Occipital lobe (tissue), 2 donors: ENCODE measurements around the gene KRT37. TPM values are rescaled to one million over a fixed set of nuclear protein-coding genes. Genes with fewer than 3 reads are reported as not detected.

ENCODE experiments used
- small RNA-seq: library from RNA; depleted of rRNA; stranded (forward); fragments of <200 nt; gene quantifications from one replicate; pipeline ENCODE3, GENCODE V24; 2014
- total RNA-seq: library from RNA; depleted of rRNA; stranded (reverse); fragments of >200 nt; gene quantifications from one replicate; pipeline ENCODE4 v1.2.3, GENCODE V29; 2014

The KRT37 gene
- total RNA-seq, 1 donor from 2014 or later, result not detected

Small RNA genes lying within 50 kb of the gene (small RNA-seq; reads per million reads assigned to genes)
- 3.3 reads per million, percentile 88 among the genes with 10 or more reads in this experiment for gene RNU2-32P

Other genes starting within 250 kb of the KRT37 start
- gene KRTAP4-2, start 246.4 kb downstream of the KRT37 start, total RNA-seq, result not detected
- not detected for gene KRTAP4-1, start 239.7 kb downstream of the KRT37 start, total RNA-seq
- not detected for gene KRTAP9-1, start 234.7 kb downstream of the KRT37 start, total RNA-seq
- gene KRTAP9-2, start 197.9 kb downstream of the KRT37 start, total RNA-seq, result not detected
- gene KRTAP9-3, start 192.1 kb downstream of the KRT37 start, total RNA-seq, result not detected
- not detected for gene KRTAP9-8, start 186.6 kb downstream of the KRT37 start, total RNA-seq
- gene KRTAP9-4, start 174.9 kb downstream of the KRT37 start, total RNA-seq, result not detected
- gene KRTAP9-9, start 169.2 kb downstream of the KRT37 start, total RNA-seq, result not detected
- not detected for gene KRTAP9-6, start 159.2 kb downstream of the KRT37 start, total RNA-seq
- gene KRTAP9-7, start 148.9 kb downstream of the KRT37 start, total RNA-seq, result not detected
- not detected for gene KRTAP29-1, start 121.7 kb downstream of the KRT37 start, total RNA-seq
- not detected for gene KRTAP16-1, start 115.3 kb downstream of the KRT37 start, total RNA-seq
- gene KRTAP17-1, start 108.9 kb downstream of the KRT37 start, total RNA-seq, result not detected
- not detected for gene KRT33A, start 73.8 kb downstream of the KRT37 start, total RNA-seq
- gene KRT33B, start 54.8 kb downstream of the KRT37 start, total RNA-seq, result not detected
- gene KRT34, start 42.3 kb downstream of the KRT37 start, total RNA-seq, result 0.31 TPM
- 0.47 TPM for gene KRT31, start 27.0 kb downstream of the KRT37 start, total RNA-seq
- not detected for gene KRT38, start 16.4 kb upstream of the KRT37 start, total RNA-seq
- gene KRT32, start 42.8 kb upstream of the KRT37 start, total RNA-seq, result not detected
- not detected for gene KRT35, start 56.6 kb upstream of the KRT37 start, total RNA-seq
- gene KRT36, start 65.3 kb upstream of the KRT37 start, total RNA-seq, result not detected
- gene KRT13, start 81.0 kb upstream of the KRT37 start, total RNA-seq, result 0.78 TPM
- 0.16 TPM for gene KRT15, start 94.3 kb upstream of the KRT37 start, total RNA-seq
- 11.4 TPM for gene KRT19, start 103.7 kb upstream of the KRT37 start, total RNA-seq
- gene KRT9, start 147.5 kb upstream of the KRT37 start, total RNA-seq, result not detected
- 0.31 TPM for gene KRT14, start 162.3 kb upstream of the KRT37 start, total RNA-seq
- not detected for gene KRT16, start 188.2 kb upstream of the KRT37 start, total RNA-seq
- gene KRT17, start 200.0 kb upstream of the KRT37 start, total RNA-seq, result 0.31 TPM